Measurements from ENCODE around the gene C2CD4D. TPM values are rescaled to one million over a fixed set of nuclear protein-coding genes. Genes with fewer than 3 reads are reported as not detected.
"Not testable (repeated sequence)": the region's sequence is repeated elsewhere in the genome, so short reads cannot be mapped to it uniquely, and the experiment has no call there.

The C2CD4D gene
- total RNA-seq (2014; rRNA removed; shearing (Covaris generic); ENCODE audit: low replicate concordance), result not detected in 2 replicates

GRCh38 chr1:151839457-151840403, at the start of gene C2CD4D:
C2CD4D (minus strand) TSS chr1:151839820; CDS start chr1:151838989, 831 bp downstream.
- H3K27me3 ChIP-seq, result no peaks in the 10 kb centered on the region
- no peaks in the 10 kb centered on the region for H3K36me3 ChIP-seq
- DNase-seq, result no peak
- no peaks in the 10 kb centered on the region for H3K9me3 ChIP-seq
- no peak within 1 kb of the TSS for H3K4me3 ChIP-seq

GRCh38 chr1:151888972-151889570, 49.5 kb upstream of the C2CD4D start:
- Histone ChIP-seq H3K36me3 (peaks cover 56% of the 10 kb centered on the region), H3K4me3 (no peak overlapping the region), H3K27me3 (no peaks in the 10 kb centered on the region), H3K9me3 (peaks cover 9% of the 10 kb centered on the region)
- no peak for DNase-seq

- Histone ChIP-seq H3K4me3 (no peak overlapping the region), H3K36me3 (peaks cover 42% of the 10 kb centered on the region), H3K9me3 (peaks cover 9% of the 10 kb centered on the region), H3K27me3 (no peaks in the 10 kb centered on the region)
- DNase-seq, result peak; percentile 89
These were observed 47.4 kb upstream of the C2CD4D start for GRCh38 chr1:151887028-151887427.

- Histone ChIP-seq H3K9me3 (peaks cover 9% of the 10 kb centered on the region), H3K4me3 (no peak overlapping the region), H3K36me3 (peaks cover 29% of the 10 kb centered on the region), H3K27me3 (no peaks in the 10 kb centered on the region)
- no peak for DNase-seq
These were observed 45.9 kb upstream of the C2CD4D start for GRCh38 chr1:151885479-151885878.

GRCh38 chr1:151884879-151885278, 45.3 kb upstream of the C2CD4D start:
- peaks cover 27% of the 10 kb centered on the region for H3K36me3 ChIP-seq
- not testable (repeated sequence) for H3K27me3 ChIP-seq, H3K4me3 ChIP-seq

GRCh38 chr1:151884445-151884844, 44.8 kb upstream of the C2CD4D start:
- peaks cover 27% of the 10 kb centered on the region for H3K36me3 ChIP-seq
- H3K9me3 ChIP-seq, H3K27me3 ChIP-seq, H3K4me3 ChIP-seq, DNase-seq: not testable (repeated sequence)

More at GRCh38 chr1:151884879-151885278, 45.3 kb upstream of the C2CD4D start:
- H3K9me3 ChIP-seq, DNase-seq: not testable (repeated sequence)

- DNase-seq, H3K27me3 ChIP-seq, H3K9me3 ChIP-seq, H3K4me3 ChIP-seq: not testable (repeated sequence)
- H3K36me3 ChIP-seq, result peaks cover 24% of the 10 kb centered on the region
These were observed 44.3 kb upstream of the C2CD4D start for GRCh38 chr1:151883898-151884297.

- H3K36me3 ChIP-seq, result peaks cover 19% of the 10 kb centered on the region
- DNase-seq, H3K9me3 ChIP-seq, H3K4me3 ChIP-seq, H3K27me3 ChIP-seq: not testable (repeated sequence)
These were observed 43.3 kb upstream of the C2CD4D start for GRCh38 chr1:151882918-151883317.

- no peak overlapping the region for H3K4me3 ChIP-seq
- no peaks in the 10 kb centered on the region for H3K27me3 ChIP-seq
- no peak for DNase-seq
- peaks cover 9% of the 10 kb centered on the region for H3K9me3 ChIP-seq
- H3K36me3 ChIP-seq, result peaks cover 17% of the 10 kb centered on the region
These were observed 42.8 kb upstream of the C2CD4D start for GRCh38 chr1:151882466-151882865.

GRCh38 chr1:151881479-151881878, 41.9 kb upstream of the C2CD4D start:
- no peaks in the 10 kb centered on the region for H3K27me3 ChIP-seq
- H3K36me3 ChIP-seq, result peaks cover 17% of the 10 kb centered on the region
- peaks cover 6% of the 10 kb centered on the region for H3K9me3 ChIP-seq
- no peak for DNase-seq
- no peak overlapping the region for H3K4me3 ChIP-seq

- DNase-seq, result no peak
- Histone ChIP-seq H3K9me3 (no peaks in the 10 kb centered on the region), H3K27me3 (no peaks in the 10 kb centered on the region), H3K4me3 (no peak overlapping the region), H3K36me3 (peaks cover 19% of the 10 kb centered on the region)
These were observed 35.9 kb upstream of the C2CD4D start for GRCh38 chr1:151875419-151876097.

GRCh38 chr1:151872776-151873175, 33.2 kb upstream of the C2CD4D start:
- H3K27me3 ChIP-seq, H3K4me3 ChIP-seq, H3K9me3 ChIP-seq, DNase-seq: not testable (repeated sequence)
- peaks cover 15% of the 10 kb centered on the region for H3K36me3 ChIP-seq

GRCh38 chr1:151871284-151872030, 31.8 kb upstream of the C2CD4D start:
- Histone ChIP-seq H3K9me3 (no peaks in the 10 kb centered on the region), H3K36me3 (peaks cover 15% of the 10 kb centered on the region), H3K4me3 (no peak overlapping the region), H3K27me3 (no peaks in the 10 kb centered on the region)
- DNase-seq, result no peak

GRCh38 chr1:151868486-151868885, 28.9 kb upstream of the C2CD4D start:
- DNase-seq, result no peak

GRCh38 chr1:151867765-151868411, 28.3 kb upstream of the C2CD4D start:
- Histone ChIP-seq H3K9me3 (no peaks in the 10 kb centered on the region), H3K27me3 (no peaks in the 10 kb centered on the region), H3K36me3 (no peaks in the 10 kb centered on the region), H3K4me3 (no peak overlapping the region)
- peak; percentile 40 for DNase-seq

More at GRCh38 chr1:151868486-151868885, 28.9 kb upstream of the C2CD4D start:
- no peaks in the 10 kb centered on the region for H3K9me3 ChIP-seq
- H3K4me3 ChIP-seq, result no peak overlapping the region
- H3K36me3 ChIP-seq, result peaks cover 2% of the 10 kb centered on the region; the same call in 1 of the 2 replicates
- no peaks in the 10 kb centered on the region for H3K27me3 ChIP-seq

- no peaks in the 10 kb centered on the region for H3K9me3 ChIP-seq
- H3K36me3 ChIP-seq, result no peaks in the 10 kb centered on the region
- DNase-seq, result no peak
- H3K4me3 ChIP-seq, result no peak overlapping the region
- H3K27me3 ChIP-seq, result no peaks in the 10 kb centered on the region
These were observed 27.7 kb upstream of the C2CD4D start for GRCh38 chr1:151867321-151867720.

Data from MG63 (cell line).